ENCODE data around the gene GPX6. TPM values are rescaled to one million over a fixed set of nuclear protein-coding genes. Genes with fewer than 3 reads are reported as not detected.
"Not testable (repeated sequence)": the region's sequence is repeated elsewhere in the genome, so short reads cannot be mapped to it uniquely, and the experiment has no call there.

Gene GPX6
- total and polyA plus RNA-seq, 8 donors, result 0.71 to 2.0 (median 1.5) TPM; not detected in 2

GRCh38 chr6:28553986-28554881 is 38.6 kb upstream of the GPX6 start:
- no peak for TF ChIP-seq CTCF (IDR thresholded peaks at IDR 0.05)
- H3K36me3 ChIP-seq, result no peaks in the 10 kb centered on the region
- no peak overlapping the region for H3K4me3 ChIP-seq
- DNase-seq (peak in 1 of 4 donors; percentile 34), ATAC-seq (no peak)
- H3K4me1 ChIP-seq, result no peaks in the 10 kb centered on the region
- intact Hi-C loops (cut with DNase I), result no loop called here
- H3K27me3 ChIP-seq, result peaks cover 3 to 64% of the 10 kb centered on the region in 2 donors
- H3K27ac ChIP-seq, result no peak overlapping the region
- H3K9me3 ChIP-seq, result no peaks in the 10 kb centered on the region

GRCh38 chr6:28553384-28553985 is 37.9 kb upstream of the GPX6 start:
- ATAC-seq, result no peak
- peaks cover 3 to 64% of the 10 kb centered on the region in 2 donors for H3K27me3 ChIP-seq

GRCh38 chr6:28551891-28552666 is 36.5 kb upstream of the GPX6 start:
- no peak for TF ChIP-seq CTCF (IDR thresholded peaks at IDR 0.05)
- Histone ChIP-seq H3K27ac (no peak overlapping the region), H3K27me3 (peaks cover 3 to 65% of the 10 kb centered on the region in 2 donors), H3K4me1 (no peaks in the 10 kb centered on the region), H3K36me3 (no peaks in the 10 kb centered on the region), H3K9me3 (no peaks in the 10 kb centered on the region), H3K4me3 (no peak overlapping the region)
- intact Hi-C loops (cut with DNase I), result no loop called here
- DNase-seq (no peak), ATAC-seq (no peak)

More at GRCh38 chr6:28553384-28553985, 37.9 kb upstream of the GPX6 start:
- no peaks in the 10 kb centered on the region for H3K36me3 ChIP-seq
- no peak overlapping the region for H3K4me3 ChIP-seq
- no peaks in the 10 kb centered on the region for H3K9me3 ChIP-seq
- no peak overlapping the region for H3K27ac ChIP-seq
- no peak for DNase-seq
- intact Hi-C loops (cut with DNase I), result no loop called here
- no peaks in the 10 kb centered on the region for H3K4me1 ChIP-seq
- no peak for TF ChIP-seq CTCF (IDR thresholded peaks at IDR 0.05)

- ATAC-seq; DNase-seq; H3K9me3 ChIP-seq; intact Hi-C loops (cut with DNase I); H3K36me3 ChIP-seq; H3K27ac ChIP-seq; H3K4me3 ChIP-seq; H3K4me1 ChIP-seq: not testable (repeated sequence)
- peaks cover 10 to 63% of the 10 kb centered on the region in 2 donors for H3K27me3 ChIP-seq
Measured at GRCh38 chr6:28547003-28547402, 31.4 kb upstream of the GPX6 start.

GRCh38 chr6:28545955-28546354 is 30.4 kb upstream of the GPX6 start:
- Histone ChIP-seq H3K4me1 (no peaks in the 10 kb centered on the region), H3K27ac (no peak overlapping the region), H3K9me3 (no peaks in the 10 kb centered on the region), H3K4me3 (no peak overlapping the region), H3K36me3 (no peaks in the 10 kb centered on the region), H3K27me3 (peaks cover 10 to 73% of the 10 kb centered on the region in 2 donors)
- DNase-seq (no peak), ATAC-seq (no peak)
- intact Hi-C loops (cut with DNase I), result no loop called here
- no peak for TF ChIP-seq CTCF (IDR thresholded peaks at IDR 0.05)
